Vein endothelial cell (primary cell): ENCODE data around the gene ACO2. TPM values are rescaled to one million over a fixed set of nuclear protein-coding genes. Genes with fewer than 3 reads are reported as not detected.

ENCODE experiments used
- total RNA-seq: library from RNA; depleted of rRNA; stranded (reverse); fragments of >200 nt; gene quantifications from 2 replicates; pipeline ENCODE4 v1.2.3, GENCODE V29; 2012

Gene ACO2
- total RNA-seq, result 82.0 and 96.0 TPM in 2 replicates

DNA sequence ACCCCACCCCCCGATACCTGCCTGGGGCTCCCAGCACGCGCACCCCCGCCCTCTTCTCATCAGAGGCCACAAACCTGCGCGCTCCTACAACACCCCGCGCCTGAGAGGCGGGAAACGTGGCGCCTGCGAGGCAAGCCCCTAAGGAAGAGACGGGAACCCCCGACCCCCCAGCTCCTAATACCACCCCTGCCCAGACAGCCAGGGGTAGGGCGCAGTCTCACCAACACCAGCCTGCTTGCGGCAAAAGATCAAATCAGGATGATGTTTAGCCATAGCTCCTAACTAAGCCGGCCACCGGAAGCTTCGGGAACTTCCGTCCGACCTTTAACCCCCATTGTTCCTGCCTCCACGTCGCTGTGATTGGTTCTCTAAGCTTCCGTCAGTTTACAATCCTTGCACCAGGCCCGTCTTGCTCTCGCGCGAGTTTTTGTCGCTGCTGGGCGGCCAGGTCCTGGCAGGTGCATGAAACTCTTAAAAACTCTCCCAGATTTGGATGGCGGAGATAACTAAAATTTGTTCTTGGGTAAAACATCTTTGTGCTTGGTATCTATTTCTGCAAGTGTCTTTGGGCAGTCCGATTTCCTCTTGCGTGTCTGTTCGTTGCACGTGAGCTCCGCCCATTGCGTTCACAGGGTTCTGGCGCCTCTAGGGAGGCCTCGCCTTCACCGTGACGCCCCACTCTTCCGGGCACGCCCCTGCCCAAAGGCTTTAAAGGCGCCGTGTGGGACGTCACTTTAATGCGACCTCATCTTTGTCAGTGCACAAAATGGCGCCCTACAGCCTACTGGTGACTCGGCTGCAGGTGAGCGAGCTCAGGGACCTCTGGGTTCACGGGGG lies at the start of gene ACO2, which contains the start of gene PHF5A:
TSS of gene ACO2 (plus strand) at position 737 of the 837 bp plus-strand sequence. CDS start at position 767, 30 bp downstream.
TSS of gene PHF5A (minus strand) at position 312 of the 837 bp plus-strand sequence. CDS start at position 273, 39 bp downstream.

DNA sequence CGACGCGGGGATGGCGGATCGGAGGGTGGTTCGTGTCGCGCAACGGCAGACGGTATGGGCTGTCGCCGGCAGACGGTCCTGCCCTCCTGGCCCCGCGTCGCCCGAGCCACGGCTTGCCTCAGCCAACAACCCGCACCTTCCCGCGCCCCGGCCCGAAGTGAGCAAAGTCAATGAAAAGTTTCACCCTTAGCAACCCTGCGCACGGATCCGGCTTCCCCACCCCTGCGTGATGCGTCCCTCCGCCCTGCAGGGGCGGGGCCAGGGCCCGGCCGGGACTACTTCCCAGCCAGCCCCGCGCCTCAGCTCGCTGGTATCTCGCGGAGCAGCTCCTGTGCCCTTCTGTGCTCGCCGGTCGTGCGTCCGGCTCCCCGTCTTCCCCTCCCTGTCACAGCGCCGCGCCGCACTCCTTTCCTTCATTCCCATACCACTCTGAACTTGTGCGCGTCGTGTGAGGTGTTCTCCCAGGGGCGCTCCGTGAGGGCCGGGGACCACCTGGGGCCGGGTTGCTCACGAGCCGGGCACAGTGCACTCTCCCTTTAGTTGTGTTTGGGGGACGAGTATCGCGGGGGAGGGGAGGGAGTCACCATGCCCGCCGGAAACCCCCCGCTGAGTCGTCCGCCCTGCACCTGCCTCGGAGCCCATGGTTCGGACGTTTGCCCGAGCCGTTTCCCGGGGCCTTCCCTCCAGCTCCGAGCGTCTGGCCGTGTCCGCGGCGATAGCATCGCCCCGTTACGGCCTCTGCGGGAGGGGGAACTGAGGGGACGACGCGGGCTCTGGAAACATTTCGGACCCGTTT lies 22.1 kb upstream of the ACO2 start, which contains the start of gene TOB2:
TSS of gene TOB2 (minus strand) at position 163 of the 796 bp plus-strand sequence. CDS start 9,456 bp downstream, outside the sequence.

DNA sequence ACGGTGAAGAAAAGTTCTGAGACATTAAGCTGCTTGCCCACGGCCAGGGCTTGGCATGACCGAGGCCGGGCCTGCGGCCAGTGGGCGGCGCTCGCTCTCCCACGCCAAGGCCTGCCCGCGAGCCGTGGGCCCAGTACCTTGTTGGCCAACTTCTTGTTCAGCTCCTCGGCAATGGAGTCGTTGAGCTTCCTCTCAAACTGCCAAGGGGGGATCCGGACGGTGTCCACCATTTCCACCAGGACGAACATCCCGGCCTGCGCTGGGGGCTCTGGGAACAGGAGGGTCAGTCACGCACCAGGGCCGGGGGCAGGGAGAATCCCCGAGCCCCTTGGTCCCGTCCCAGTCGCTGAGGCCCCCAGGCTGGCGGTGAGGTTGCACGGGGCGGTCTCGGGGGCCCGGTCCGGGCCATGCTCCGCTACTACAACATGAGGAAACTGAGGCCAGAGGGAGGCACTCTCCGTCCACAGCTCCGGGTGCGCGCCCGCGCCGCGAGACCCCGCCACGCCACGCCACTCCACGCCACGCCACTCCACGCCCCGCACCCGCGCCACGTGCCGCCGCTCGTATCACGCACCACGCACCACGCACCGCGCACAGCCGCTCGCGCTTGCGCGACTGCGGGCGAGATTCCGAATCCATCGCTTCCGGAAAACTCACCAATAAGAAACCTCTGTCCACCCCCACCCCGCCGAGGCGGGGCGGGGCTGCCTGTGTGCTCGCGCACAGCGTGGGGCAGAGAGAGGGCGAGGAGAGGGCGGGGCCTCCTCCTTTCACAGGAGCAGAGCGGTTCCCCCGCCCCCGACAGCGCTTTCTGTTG lies 75.1 kb downstream of the ACO2 start, which contains the start of gene POLR3H:
TSS of gene POLR3H (minus strand) at position 617 of the 817 bp plus-strand sequence. CDS start at position 248, 369 bp downstream.

Other genes with a start within 250 kb of the ACO2 start
- gene CHADL, start 228.2 kb upstream of the ACO2 start, total RNA-seq, result 0.98 and 1.4 TPM in 2 replicates
- gene RANGAP1, start 182.9 kb upstream of the ACO2 start, total RNA-seq, result 133 and 171 TPM in 2 replicates
- gene ZC3H7B, start 167.6 kb upstream of the ACO2 start, total RNA-seq, result 80.8 and 121 TPM in 2 replicates
- 3.9 and 5.2 TPM in 2 replicates for gene TEF, start 87.2 kb upstream of the ACO2 start, total RNA-seq
- gene TOB2, start 22.3 kb upstream of the ACO2 start, total RNA-seq, result 45.1 and 53.6 TPM in 2 replicates
- 48.3 and 53.3 TPM in 2 replicates for gene PHF5A, start 425 bp upstream of the ACO2 start, total RNA-seq
- gene POLR3H, start 75.4 kb downstream of the ACO2 start, total RNA-seq, result 22.5 and 27.0 TPM in 2 replicates
- gene CSDC2, start 91.9 kb downstream of the ACO2 start, total RNA-seq, result not detected in 2 replicates
- 3.7 and 5.2 TPM in 2 replicates for gene PMM1, start 120.7 kb downstream of the ACO2 start, total RNA-seq
- 43.1 and 48.4 TPM in 2 replicates for gene DESI1, start 151.9 kb downstream of the ACO2 start, total RNA-seq
- gene XRCC6, start 152.2 kb downstream of the ACO2 start, total RNA-seq, result 301 and 399 TPM in 2 replicates
- 86.3 and 89.8 TPM in 2 replicates for gene SNU13, start 219.8 kb downstream of the ACO2 start, total RNA-seq
- gene MEI1, start 230.4 kb downstream of the ACO2 start, total RNA-seq, result 0.96 and 2.6 TPM in 2 replicates